H9 (cell line): ENCODE data around the gene CLCN3. TPM values are rescaled to one million over a fixed set of nuclear protein-coding genes. Genes with fewer than 3 reads are reported as not detected.

Experiments used
- DNase-seq: peaks from one replicate; pipeline ENCODE4 v3.0.0-alpha.2; 2017
- H2AFZ ChIP-seq: one replicate; pipeline ENCODE4 v1.6.1; 2013; ENCODE audit warnings: mild to moderate bottlenecking, low read length, control low read depth, moderate library complexity
- H2AK5ac ChIP-seq: 2 replicates; pipeline ENCODE4 v1.6.1; 2013; ENCODE audit warnings: low read length, control low read depth, mixed read lengths; ENCODE audit not compliant: insufficient read length
- H2BK120ac ChIP-seq: one replicate; pipeline ENCODE4 v1.6.1; 2013; ENCODE audit warnings: low read depth, mild to moderate bottlenecking, low read length, control low read depth, inconsistent platforms; ENCODE audit not compliant: poor library complexity, severe bottlenecking
- H2BK12ac ChIP-seq: 2 replicates; pipeline ENCODE4 v1.6.1; 2013; ENCODE audit warnings: low read length, control low read depth, mixed read lengths, low read depth; ENCODE audit not compliant: insufficient read length
- H2BK15ac ChIP-seq: 2 replicates; pipeline ENCODE4 v1.6.1; 2013; ENCODE audit warnings: low read depth, low read length, control low read depth
- H2BK20ac ChIP-seq: one replicate; pipeline ENCODE4 v1.6.1; 2013; ENCODE audit warnings: low read depth, mild to moderate bottlenecking, low read length, control low read depth, inconsistent platforms; ENCODE audit not compliant: poor library complexity, severe bottlenecking
- H2BK5ac ChIP-seq: 2 replicates; pipeline ENCODE4 v1.6.1; 2013; ENCODE audit warnings: low read length, control low read depth, mixed read lengths; ENCODE audit not compliant: insufficient read length
- H3K14ac ChIP-seq: 2 replicates; pipeline ENCODE4 v1.6.1; 2013; ENCODE audit warnings: low read length, control low read depth; ENCODE audit not compliant: insufficient read depth
- H3K18ac ChIP-seq: 2 replicates; pipeline ENCODE4 v1.6.1; 2013; ENCODE audit warnings: low read depth, mild to moderate bottlenecking, mixed read lengths, low read length, control low read depth; ENCODE audit not compliant: insufficient read length
- H3K23ac ChIP-seq: 2 replicates; pipeline ENCODE4 v1.6.1; 2013; ENCODE audit warnings: low read length, control low read depth, mixed read lengths, low read depth; ENCODE audit not compliant: insufficient read length
- H3K23me2 ChIP-seq: 2 replicates; pipeline ENCODE4 v1.6.1; 2013; ENCODE audit warnings: low read depth, mild to moderate bottlenecking, mixed read lengths, low read length, control low read depth; ENCODE audit not compliant: insufficient read length, poor library complexity, severe bottlenecking
- H3K27ac ChIP-seq: 2 replicates; pipeline ENCODE4 v1.5.1; 2013; ENCODE audit warnings: low read length, control low read depth, mixed read lengths, low read depth; ENCODE audit not compliant: insufficient read length
- H3K27me3 ChIP-seq: 2 replicates; pipeline ENCODE4 v1.6.1; 2013; ENCODE audit warnings: low read length, control low read depth, inconsistent platforms; ENCODE audit not compliant: insufficient read depth
- H3K4ac ChIP-seq: 2 replicates; pipeline ENCODE4 v1.6.1; 2013; ENCODE audit warnings: low read depth, mild to moderate bottlenecking, control low read depth, inconsistent platforms, low read length, moderate library complexity
- H3K4me1 ChIP-seq: 2 replicates; pipeline ENCODE4 v1.6.1; 2013; ENCODE audit warnings: low read length, control low read depth, inconsistent platforms; ENCODE audit not compliant: insufficient read depth
- H3K4me2 ChIP-seq: 2 replicates; pipeline ENCODE4 v1.6.1; 2013; ENCODE audit warnings: low read length, control low read depth, mixed read lengths; ENCODE audit not compliant: insufficient read length, insufficient read depth
- H3K56ac ChIP-seq: 2 replicates; pipeline ENCODE4 v1.6.1; 2013; ENCODE audit warnings: low read depth, mild to moderate bottlenecking, mixed read lengths, low read length, control low read depth; ENCODE audit not compliant: insufficient read length
- H3K79me1 ChIP-seq: 2 replicates; pipeline ENCODE4 v1.6.1; 2013; ENCODE audit warnings: low read depth, mild to moderate bottlenecking, moderate library complexity, low read length, control low read depth, inconsistent platforms; ENCODE audit not compliant: insufficient read depth, poor library complexity, severe bottlenecking
- H3K79me2 ChIP-seq: 2 replicates; pipeline ENCODE4 v1.6.1; 2013; ENCODE audit warnings: low read length, control low read depth, inconsistent platforms; ENCODE audit not compliant: insufficient read depth
- H3K9ac ChIP-seq: 2 replicates; pipeline ENCODE4 v1.6.1; 2013; ENCODE audit warnings: low read length, control low read depth, mixed read lengths; ENCODE audit not compliant: insufficient read length; ENCODE audit errors: extremely low read depth
- H3K9me3 ChIP-seq: one replicate; pipeline ENCODE4 v1.6.1; 2013; ENCODE audit warnings: low read depth, low read length, inconsistent platforms; ENCODE audit not compliant: control insufficient read depth
- H3T11ph ChIP-seq: one replicate; pipeline ENCODE4 v1.6.1; 2013; ENCODE audit warnings: mild to moderate bottlenecking, low read length, control low read depth, inconsistent platforms
- H4K20me1 ChIP-seq: one replicate; pipeline ENCODE4 v1.6.1; 2013; ENCODE audit not compliant: control insufficient read depth, insufficient read length, insufficient read depth
- H4K5ac ChIP-seq: 2 replicates; pipeline ENCODE4 v1.6.1; 2013; ENCODE audit warnings: low read depth, mild to moderate bottlenecking, mixed read lengths, low read length, control low read depth; ENCODE audit not compliant: insufficient read length
- H4K8ac ChIP-seq: replicated peaks from 2 replicates; pipeline ENCODE4 v1.6.1; 2013; ENCODE audit warnings: low read length, control low read depth, mixed read lengths, low read depth; ENCODE audit not compliant: insufficient read length
- H4K91ac ChIP-seq: 2 replicates; pipeline ENCODE4 v1.6.1; 2013; ENCODE audit warnings: low read depth, mild to moderate bottlenecking, moderate library complexity, mixed read lengths, low read length, control low read depth; ENCODE audit not compliant: insufficient read length
- H3K27ac Mint-ChIP-seq, 3 experiments: 2 replicates in 2 of 3; 3 replicates in 1 of 3; pipeline ENCODE4 v1.8.0; 2020 to 2021; ENCODE audit warnings: mixed read lengths in 3 of 3, mild to moderate bottlenecking in 1 of 3, moderate library complexity in 1 of 3
- H3K27me3 Mint-ChIP-seq: 2 replicates; pipeline ENCODE4 v1.8.0; 2021; ENCODE audit warnings: low read depth, mild to moderate bottlenecking, moderate library complexity, mixed read lengths
- H3K36me3 Mint-ChIP-seq, 3 experiments: 2 replicates in 2 of 3; 3 replicates in 1 of 3; pipeline ENCODE4 v1.8.0; 2020 to 2021; ENCODE audit warnings: low read depth in 3 of 3, mixed read lengths in 3 of 3; ENCODE audit not compliant: insufficient read depth in 1 of 3
- H3K4me1 Mint-ChIP-seq, 2 experiments: 2 replicates each; pipeline ENCODE4 v1.8.0; 2020; ENCODE audit warnings: mixed read lengths in 2 of 2
- H3K4me3 Mint-ChIP-seq, 2 experiments: 2 replicates in 1 of 2; 3 replicates in 1 of 2; pipeline ENCODE4 v1.8.0; 2020 to 2021; ENCODE audit warnings: mild to moderate bottlenecking in 2 of 2, mixed read lengths in 2 of 2, moderate library complexity in 1 of 2
- H3K9me3 Mint-ChIP-seq, 2 experiments: 2 replicates in 1 of 2; 3 replicates in 1 of 2; pipeline ENCODE4 v1.8.0; 2020; ENCODE audit warnings: mild to moderate bottlenecking in 2 of 2, mixed read lengths in 2 of 2, moderate library complexity in 1 of 2
- WGBS: extraction: QIAGEN DNeasy Blood & Tissue Kit; methylation state at CpG from one replicate; pipeline ENCODE4 v1.1.7; 2013; ENCODE audit warnings: missing lambda C conversion rate, low lambda C conversion rate, mixed read lengths; ENCODE audit not compliant: insufficient read length; ENCODE audit errors: extremely low coverage; 5-methylcytosine and 5-hydroxymethylcytosine counted together
- total RNA-seq: library from RNA; stranded (reverse); gene quantifications from 2 replicates; pipeline ENCODE4 v1.2.1, GENCODE V29; 2021
- TF ChIP-seq, protein P1 (sequence below): fragments of 200-600 bp; sonication (generic); conservative IDR thresholded peaks from 3 replicates; pipeline ENCODE4 v1.8.0; 2021; ENCODE audit warnings: antibody characterized with exemption, mild to moderate bottlenecking

The CLCN3 gene
- total RNA-seq, 1 experiment from 2014 or later: 25.7 TPM

DNA sequence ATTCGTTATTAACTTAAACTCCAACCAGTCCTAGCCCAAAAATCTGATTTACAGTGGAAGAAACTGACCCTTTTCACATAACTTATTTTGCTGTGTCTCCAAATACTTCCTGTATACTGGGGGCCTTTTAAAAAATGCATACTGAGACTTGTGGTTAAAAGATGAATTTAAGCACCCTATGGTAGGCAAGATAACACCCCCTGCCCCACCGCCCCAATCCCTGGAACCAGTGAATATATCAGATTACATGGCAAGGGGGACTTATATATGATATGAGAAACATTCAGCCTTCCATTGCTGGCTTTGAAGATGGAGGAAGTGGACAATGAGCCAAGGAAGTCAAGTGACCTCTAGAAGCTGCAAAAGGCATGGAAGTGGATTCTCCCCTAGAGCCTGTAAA is 3.1 kb upstream of the CLCN3 start:
- H3K27me3 Mint-ChIP-seq: no peaks in the 10 kb centered on the region
- Histone ChIP-seq H3K9me3 (no peaks in the 10 kb centered on the region), H4K91ac (no peak overlapping the region)

More for the DNA sequence above, 3.1 kb upstream of the CLCN3 start:
- no CpG with 5 or more reads among the region's 2 CpGs for WGBS
- no peak overlapping the region for H2AK5ac ChIP-seq
- peaks cover 8% of the 10 kb centered on the region; the same call in 1 of the 2 replicates for H3K79me2 ChIP-seq
- H4K20me1 ChIP-seq: no peaks in the 10 kb centered on the region
- no peak overlapping the region for H3K56ac ChIP-seq
- peaks cover 12% of the 10 kb centered on the region for H3K23me2 ChIP-seq
- no peak for DNase-seq
- H2BK12ac ChIP-seq: no peak overlapping the region
- no peak overlapping the region for H2BK20ac ChIP-seq
- no peak overlapping the region for H3K14ac ChIP-seq
- no peak overlapping the region for H3K9ac ChIP-seq
- no peaks in the 10 kb centered on the region for H3K27me3 ChIP-seq
- no peak overlapping the region for H3K4me2 ChIP-seq
- H3K4ac ChIP-seq: no peak overlapping the region
- H4K8ac ChIP-seq: no peak overlapping the region
- H3K23ac ChIP-seq: no peak overlapping the region
- H3K27ac Mint-ChIP-seq: peak overlapping the region in 1 of 3 experiments; percentile 18; a peak in 1 of 7 replicates
- no peak overlapping the region for H2BK120ac ChIP-seq
- no peak overlapping the region for H2BK5ac ChIP-seq
- TF ChIP-seq, protein P1, sequence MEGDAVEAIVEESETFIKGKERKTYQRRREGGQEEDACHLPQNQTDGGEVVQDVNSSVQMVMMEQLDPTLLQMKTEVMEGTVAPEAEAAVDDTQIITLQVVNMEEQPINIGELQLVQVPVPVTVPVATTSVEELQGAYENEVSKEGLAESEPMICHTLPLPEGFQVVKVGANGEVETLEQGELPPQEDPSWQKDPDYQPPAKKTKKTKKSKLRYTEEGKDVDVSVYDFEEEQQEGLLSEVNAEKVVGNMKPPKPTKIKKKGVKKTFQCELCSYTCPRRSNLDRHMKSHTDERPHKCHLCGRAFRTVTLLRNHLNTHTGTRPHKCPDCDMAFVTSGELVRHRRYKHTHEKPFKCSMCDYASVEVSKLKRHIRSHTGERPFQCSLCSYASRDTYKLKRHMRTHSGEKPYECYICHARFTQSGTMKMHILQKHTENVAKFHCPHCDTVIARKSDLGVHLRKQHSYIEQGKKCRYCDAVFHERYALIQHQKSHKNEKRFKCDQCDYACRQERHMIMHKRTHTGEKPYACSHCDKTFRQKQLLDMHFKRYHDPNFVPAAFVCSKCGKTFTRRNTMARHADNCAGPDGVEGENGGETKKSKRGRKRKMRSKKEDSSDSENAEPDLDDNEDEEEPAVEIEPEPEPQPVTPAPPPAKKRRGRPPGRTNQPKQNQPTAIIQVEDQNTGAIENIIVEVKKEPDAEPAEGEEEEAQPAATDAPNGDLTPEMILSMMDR: no peak
- H3K4me3 Mint-ChIP-seq: no peak overlapping the region
- H3K18ac ChIP-seq: no peak overlapping the region
- no peak overlapping the region for H3T11ph ChIP-seq
- peaks cover 12 to 19% of the 10 kb centered on the region in 2 experiments for H3K4me1 Mint-ChIP-seq
- 0 out of 2 replicates have a peak, but pooled peaks cover 3% of the 10 kb centered on the region for H3K4me1 ChIP-seq
- no peaks in the 10 kb centered on the region for H3K36me3 Mint-ChIP-seq
- no peak overlapping the region for H2AFZ ChIP-seq
- no peaks in the 10 kb centered on the region; a peak in 2 of 5 replicates for H3K9me3 Mint-ChIP-seq
- no peak overlapping the region for H2BK15ac ChIP-seq
- H3K79me1 ChIP-seq: no peaks in the 10 kb centered on the region
- no peak overlapping the region for H3K27ac ChIP-seq
- no peak overlapping the region for H4K5ac ChIP-seq
